GM21515 (cell line): ENCODE measurements around the gene HEATR9.

Source experiments
- ATAC-seq: cut with Tn5 transposase; IDR thresholded peaks from one replicate; pipeline ENCODE4 v1.9.1; 2021; ENCODE audit not compliant: unreplicated experiment

HEATR9 gene

GRCh38 chr17:35894206-35894605 is 25.5 kb upstream of the HEATR9 start:
- ATAC-seq = no peak

- ATAC-seq = no peak
Observed at GRCh38 chr17:35893751-35894150, 25.1 kb upstream of the HEATR9 start.

GRCh38 chr17:35892091-35893035 is 23.7 kb upstream of the HEATR9 start:
- no peak for ATAC-seq

- no peak for ATAC-seq
Observed at GRCh38 chr17:35891269-35891668, 22.6 kb upstream of the HEATR9 start.

GRCh38 chr17:35890774-35891155 is 22.1 kb upstream of the HEATR9 start:
- ATAC-seq = no peak

- no peak for ATAC-seq
Observed at GRCh38 chr17:35889818-35890773, 21.4 kb upstream of the HEATR9 start.

- ATAC-seq = no peak
Observed at GRCh38 chr17:35889241-35889640, 20.6 kb upstream of the HEATR9 start.

- ATAC-seq = peak; percentile 88
Observed at GRCh38 chr17:35879773-35880654, 11.3 kb upstream of the HEATR9 start, which contains the start of gene CCL5. TSS of gene CCL5 (minus strand) at chr17:35880360.

- ATAC-seq = no peak
Observed at GRCh38 chr17:35878361-35878760, 9.7 kb upstream of the HEATR9 start.

GRCh38 chr17:35877345-35878029 is 8.8 kb upstream of the HEATR9 start:
- no peak for ATAC-seq

- ATAC-seq = no peak
Observed at GRCh38 chr17:35876534-35876933, 7.8 kb upstream of the HEATR9 start.

- no peak for ATAC-seq
Observed at GRCh38 chr17:35875800-35876139, 7.1 kb upstream of the HEATR9 start.

GRCh38 chr17:35875072-35875799 is 6.5 kb upstream of the HEATR9 start:
- no peak for ATAC-seq

- no peak for ATAC-seq
Observed at GRCh38 chr17:35872196-35872980, 3.7 kb upstream of the HEATR9 start.

- no peak for ATAC-seq
Observed at GRCh38 chr17:35870906-35871819, 2.5 kb upstream of the HEATR9 start.

- ATAC-seq = no peak
Observed at GRCh38 chr17:35867574-35867973, 1.1 kb downstream of the HEATR9 start.

- ATAC-seq = no peak
Observed at GRCh38 chr17:35866341-35866950, 2.2 kb downstream of the HEATR9 start.
